Liver (tissue), 3 donors: ENCODE measurements around the gene ODAD2.

Experiments used
- CTCF ChIP-seq: fragments of 150-350 bp; IDR thresholded peaks from 2 replicates; pipeline ENCODE4 v1.5.1; 2017; ENCODE audit warnings: improper control_type of control experiment, low read depth, low read length; ENCODE audit not compliant: missing input control
- EGR1 ChIP-seq, 2 donors: IDR thresholded peaks; 2 replicates each; pipeline ENCODE4 v1.6.1; 2016 to 2018; ENCODE audit warnings: antibody characterized with exemption in 2 of 2, low read depth in 2 of 2
- FOXA1 ChIP-seq: IDR thresholded peaks from 2 replicates; pipeline ENCODE4 v1.6.1; 2016; ENCODE audit warnings: antibody characterized with exemption
- GABPA ChIP-seq, 2 donors: IDR thresholded peaks in 1 of 2; conservative IDR thresholded peaks in 1 of 2; 2 replicates each; pipeline ENCODE4 v1.6.1; 2016; ENCODE audit warnings: antibody characterized with exemption in 2 of 2, mild to moderate bottlenecking in 1 of 2, moderate library complexity in 1 of 2
- JUND ChIP-seq, 2 donors: IDR thresholded peaks; 2 replicates each; pipeline ENCODE4 v1.6.1; 2016; ENCODE audit warnings: antibody characterized with exemption in 2 of 2
- RAD21 ChIP-seq, 2 donors: IDR thresholded peaks; 2 replicates each; pipeline ENCODE4 v1.6.1; 2016; ENCODE audit warnings: antibody characterized with exemption in 2 of 2, mild to moderate bottlenecking in 2 of 2
- REST ChIP-seq: IDR thresholded peaks from 2 replicates; pipeline ENCODE4 v1.6.1; 2016; ENCODE audit warnings: antibody characterized with exemption, mild to moderate bottlenecking
- RXRA ChIP-seq, 2 donors: IDR thresholded peaks; 2 replicates each; pipeline ENCODE4 v1.6.1; 2017 to 2018; ENCODE audit warnings: antibody characterized with exemption in 2 of 2, mild to moderate bottlenecking in 1 of 2
- SP1 ChIP-seq: IDR thresholded peaks from 2 replicates; pipeline ENCODE4 v1.6.1; 2018; ENCODE audit warnings: antibody characterized with exemption, mild to moderate bottlenecking
- TAF1 ChIP-seq: conservative IDR thresholded peaks from 2 replicates; pipeline ENCODE4 v1.6.1; 2016; ENCODE audit warnings: antibody characterized with exemption, mild to moderate bottlenecking
- YY1 ChIP-seq: IDR thresholded peaks from 2 replicates; pipeline ENCODE4 v1.6.1; 2016; ENCODE audit warnings: antibody characterized with exemption, mild to moderate bottlenecking
- TF ChIP-seq, protein P1 (sequence below): IDR thresholded peaks from 2 replicates; pipeline ENCODE4 v1.6.1; 2016; ENCODE audit warnings: antibody characterized with exemption
- TF ChIP-seq, protein P2 (sequence below): IDR thresholded peaks from 2 replicates; pipeline ENCODE4 v1.6.1; 2016; ENCODE audit warnings: antibody characterized with exemption
- TF ChIP-seq, protein P3 (sequence below): IDR thresholded peaks from 2 replicates; pipeline ENCODE4 v1.6.1; 2016; ENCODE audit warnings: antibody characterized with exemption
- donor health status: healthy.
- donor health status: healthy.

GRCh38 chr10:27804136-27804535, 194.7 kb downstream of the ODAD2 start:
- TF ChIP-seq CTCF: no peak
- TF ChIP-seq TAF1: no peak
- no peak for TF ChIP-seq RXRA (IDR thresholded peaks at IDR 0.05)
- TF ChIP-seq, protein P1, sequence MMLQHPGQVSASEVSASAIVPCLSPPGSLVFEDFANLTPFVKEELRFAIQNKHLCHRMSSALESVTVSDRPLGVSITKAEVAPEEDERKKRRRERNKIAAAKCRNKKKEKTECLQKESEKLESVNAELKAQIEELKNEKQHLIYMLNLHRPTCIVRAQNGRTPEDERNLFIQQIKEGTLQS: no peak
- TF ChIP-seq EGR1 (IDR thresholded peaks at IDR 0.05; ENCODE audit: low read depth in 2 of 2): no peak
- no peak for TF ChIP-seq YY1
- TF ChIP-seq RAD21 (IDR thresholded peaks at IDR 0.05): no peak
- no peak for TF ChIP-seq GABPA (IDR thresholded peaks at IDR 0.05 in 1 of 2, conservative IDR thresholded peaks at IDR 0.05 in 1 of 2)
- TF ChIP-seq REST: no peak
- TF ChIP-seq, protein P2, sequence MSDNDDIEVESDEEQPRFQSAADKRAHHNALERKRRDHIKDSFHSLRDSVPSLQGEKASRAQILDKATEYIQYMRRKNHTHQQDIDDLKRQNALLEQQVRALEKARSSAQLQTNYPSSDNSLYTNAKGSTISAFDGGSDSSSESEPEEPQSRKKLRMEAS: no peak
- TF ChIP-seq, protein P3, sequence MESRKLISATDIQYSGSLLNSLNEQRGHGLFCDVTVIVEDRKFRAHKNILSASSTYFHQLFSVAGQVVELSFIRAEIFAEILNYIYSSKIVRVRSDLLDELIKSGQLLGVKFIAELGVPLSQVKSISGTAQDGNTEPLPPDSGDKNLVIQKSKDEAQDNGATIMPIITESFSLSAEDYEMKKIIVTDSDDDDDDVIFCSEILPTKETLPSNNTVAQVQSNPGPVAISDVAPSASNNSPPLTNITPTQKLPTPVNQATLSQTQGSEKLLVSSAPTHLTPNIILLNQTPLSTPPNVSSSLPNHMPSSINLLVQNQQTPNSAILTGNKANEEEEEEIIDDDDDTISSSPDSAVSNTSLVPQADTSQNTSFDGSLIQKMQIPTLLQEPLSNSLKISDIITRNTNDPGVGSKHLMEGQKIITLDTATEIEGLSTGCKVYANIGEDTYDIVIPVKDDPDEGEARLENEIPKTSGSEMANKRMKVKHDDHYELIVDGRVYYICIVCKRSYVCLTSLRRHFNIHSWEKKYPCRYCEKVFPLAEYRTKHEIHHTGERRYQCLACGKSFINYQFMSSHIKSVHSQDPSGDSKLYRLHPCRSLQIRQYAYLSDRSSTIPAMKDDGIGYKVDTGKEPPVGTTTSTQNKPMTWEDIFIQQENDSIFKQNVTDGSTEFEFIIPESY: no peak
- TF ChIP-seq FOXA1: no peak
- TF ChIP-seq JUND (IDR thresholded peaks at IDR 0.05): no peak
- TF ChIP-seq SP1: no peak
